Natural killer cell (primary cell): ENCODE measurements around the gene LRRC32. TPM values are rescaled to one million over a fixed set of nuclear protein-coding genes. Genes with fewer than 3 reads are reported as not detected.

ENCODE experiments used
- ATAC-seq, 3 donors: fragments of 150-1000 bp in 2 of 3; fragments of 200-7000 bp in 1 of 3; cut with Tn5 transposase; 1 replicate in 1 of 3; 2 replicates in 2 of 3; pipeline ENCODE4 v1.10.0; 2021; ENCODE audit warnings: mild to moderate bottlenecking in 2 of 3, moderate library complexity in 2 of 3
- DNase-seq, 2 donors: peaks; one replicate each; pipeline versions ENCODE4 v3.0.0 to v3.0.0-alpha.2; 2013 to 2021; ENCODE audit warnings: mixed read lengths in 1 of 2
- H3K27ac ChIP-seq: one replicate; pipeline ENCODE4 v1.5.1; 2013; ENCODE audit warnings: mild to moderate bottlenecking, low read length
- H3K27me3 ChIP-seq: one replicate; pipeline ENCODE4 v1.6.1; 2013; ENCODE audit warnings: low read length; ENCODE audit not compliant: control insufficient read depth, insufficient read depth
- H3K36me3 ChIP-seq: one replicate; pipeline ENCODE4 v1.6.1; 2013; ENCODE audit warnings: low read length; ENCODE audit not compliant: control insufficient read depth, insufficient read depth
- H3K4me1 ChIP-seq: one replicate; pipeline ENCODE4 v1.6.1; 2013; ENCODE audit warnings: low read length; ENCODE audit not compliant: control insufficient read depth, insufficient read depth
- H3K4me3 ChIP-seq: one replicate; pipeline ENCODE4 v1.5.1; 2013; ENCODE audit warnings: low read length
- H3K9me3 ChIP-seq: one replicate; pipeline ENCODE4 v1.6.1; 2013; ENCODE audit warnings: low read length; ENCODE audit not compliant: control insufficient read depth, insufficient read depth
- H3K27ac Mint-ChIP-seq, 2 donors: one replicate each; pipeline ENCODE4 v1.8.0; 2022; ENCODE audit warnings: mild to moderate bottlenecking in 2 of 2, mixed read lengths in 2 of 2, moderate library complexity in 1 of 2
- H3K27me3 Mint-ChIP-seq, 2 donors: one replicate each; pipeline ENCODE4 v1.8.0; 2022; ENCODE audit warnings: low read depth in 2 of 2, mixed read lengths in 2 of 2
- H3K36me3 Mint-ChIP-seq: one replicate; pipeline ENCODE4 v1.8.0; 2022; ENCODE audit warnings: mixed read lengths
- H3K4me1 Mint-ChIP-seq, 2 donors: one replicate each; pipeline ENCODE4 v1.8.0; 2022; ENCODE audit warnings: mixed read lengths in 2 of 2
- H3K4me3 Mint-ChIP-seq: one replicate; pipeline ENCODE4 v1.8.0; 2022; ENCODE audit warnings: mild to moderate bottlenecking, moderate library complexity, mixed read lengths
- H3K9me3 Mint-ChIP-seq, 2 donors: one replicate each; pipeline ENCODE4 v1.8.0; 2022; ENCODE audit warnings: mixed read lengths in 2 of 2
- WGBS: methylation state at CpG from one replicate; pipeline ENCODE4 v1.1.7; 2013; ENCODE audit warnings: missing lambda C conversion rate; ENCODE audit not compliant: insufficient coverage; 5-methylcytosine and 5-hydroxymethylcytosine counted together
- intact Hi-C: fragments of 100-400 bp; cut with micrococcal nuclease; formaldehyde crosslinking; loops from one replicate; pipeline ENCODE4 v1.14.2; 2022
- total RNA-seq, 4 donors: library from RNA; stranded (reverse); fragments of 120-200 nt in 1 of 4; gene quantifications; one replicate each; pipeline versions ENCODE4 v1.2.3 to v1.2.4, GENCODE V29; 2013 to 2022
- TF ChIP-seq, protein P1 (sequence below): fragments of 200-600 bp; IDR thresholded peaks from one replicate; pipeline ENCODE4 v1.8.0; 2022; ENCODE audit warnings: antibody characterized with exemption

The LRRC32 gene
- total RNA-seq, 3 donors from 2014 or later (not counting 1 experiment from before 2014, with no cell fraction given) = 0.14 to 1.4 (median 1.4) TPM

- no peak overlapping the region for H3K4me3 Mint-ChIP-seq
- H3K36me3 Mint-ChIP-seq = no peaks in the 10 kb centered on the region
- ATAC-seq (no peak), DNase-seq (no peak)
- H3K27me3 Mint-ChIP-seq = peaks cover 0 to 3% of the 10 kb centered on the region in 2 donors
- H3K27me3 ChIP-seq = no peaks in the 10 kb centered on the region
- WGBS = 95% methylated on average over 34 of the region's 34 CpGs
- H3K9me3 Mint-ChIP-seq = no peaks in the 10 kb centered on the region
- no peak overlapping the region for H3K4me3 ChIP-seq
- peaks cover 14 to 25% of the 10 kb centered on the region in 2 donors for H3K4me1 Mint-ChIP-seq
- intact Hi-C loops = no loop called here
- H3K36me3 ChIP-seq = no peaks in the 10 kb centered on the region
- H3K9me3 ChIP-seq = no peaks in the 10 kb centered on the region
- H3K27ac Mint-ChIP-seq = no peak overlapping the region
- TF ChIP-seq, protein P1, sequence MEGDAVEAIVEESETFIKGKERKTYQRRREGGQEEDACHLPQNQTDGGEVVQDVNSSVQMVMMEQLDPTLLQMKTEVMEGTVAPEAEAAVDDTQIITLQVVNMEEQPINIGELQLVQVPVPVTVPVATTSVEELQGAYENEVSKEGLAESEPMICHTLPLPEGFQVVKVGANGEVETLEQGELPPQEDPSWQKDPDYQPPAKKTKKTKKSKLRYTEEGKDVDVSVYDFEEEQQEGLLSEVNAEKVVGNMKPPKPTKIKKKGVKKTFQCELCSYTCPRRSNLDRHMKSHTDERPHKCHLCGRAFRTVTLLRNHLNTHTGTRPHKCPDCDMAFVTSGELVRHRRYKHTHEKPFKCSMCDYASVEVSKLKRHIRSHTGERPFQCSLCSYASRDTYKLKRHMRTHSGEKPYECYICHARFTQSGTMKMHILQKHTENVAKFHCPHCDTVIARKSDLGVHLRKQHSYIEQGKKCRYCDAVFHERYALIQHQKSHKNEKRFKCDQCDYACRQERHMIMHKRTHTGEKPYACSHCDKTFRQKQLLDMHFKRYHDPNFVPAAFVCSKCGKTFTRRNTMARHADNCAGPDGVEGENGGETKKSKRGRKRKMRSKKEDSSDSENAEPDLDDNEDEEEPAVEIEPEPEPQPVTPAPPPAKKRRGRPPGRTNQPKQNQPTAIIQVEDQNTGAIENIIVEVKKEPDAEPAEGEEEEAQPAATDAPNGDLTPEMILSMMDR = no peak
- no peak overlapping the region for H3K27ac ChIP-seq
- peaks cover 19% of the 10 kb centered on the region for H3K4me1 ChIP-seq
Measured at GRCh38 chr11:76660533-76661305, 9.8 kb downstream of the LRRC32 start.

DNA sequence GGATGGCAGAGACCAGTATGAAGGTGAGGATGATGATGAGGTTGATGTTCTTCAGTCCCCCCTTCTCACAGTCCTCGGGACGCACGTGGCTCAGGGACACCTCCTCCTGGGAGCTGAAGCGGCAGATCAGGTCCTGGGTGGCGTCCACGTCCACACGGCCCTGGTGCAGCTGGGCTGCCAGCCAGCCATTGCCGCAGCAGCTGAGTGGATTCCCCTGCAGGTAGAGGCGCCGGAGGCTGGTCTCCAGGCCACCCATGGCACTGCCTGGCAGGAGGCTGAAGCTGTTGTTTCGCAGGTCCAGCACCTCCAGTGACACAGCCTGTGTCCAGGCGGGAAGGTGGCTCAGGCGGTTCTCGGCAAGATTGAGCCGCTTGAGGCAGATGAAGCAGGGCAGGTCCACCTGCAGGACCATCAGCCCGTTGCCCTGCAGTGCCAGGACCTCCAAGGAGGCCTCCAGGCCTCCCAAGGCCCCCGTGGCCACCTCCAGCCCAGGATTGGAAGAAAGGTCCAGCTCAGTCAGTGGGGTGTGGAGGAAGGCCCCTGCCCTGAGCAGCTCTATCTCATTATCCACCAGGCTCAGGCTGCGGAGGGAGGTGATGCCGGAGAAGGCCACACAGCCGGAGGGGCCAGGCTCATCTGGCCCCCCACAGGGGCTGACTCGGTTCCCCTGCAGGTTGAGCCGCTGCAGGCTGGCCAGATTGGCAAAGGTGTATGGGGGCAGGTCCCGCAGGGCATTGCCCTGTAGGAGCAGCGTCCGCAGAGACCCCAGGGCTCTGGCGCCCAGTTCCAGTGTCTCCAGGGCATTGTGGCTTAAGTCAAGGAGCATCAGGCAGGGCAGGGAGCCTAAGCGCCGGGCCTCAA is 10.6 kb downstream of the LRRC32 start:
- no peaks in the 10 kb centered on the region for H3K9me3 ChIP-seq
- Mint-ChIP-seq H3K27me3 (peaks cover 0 to 3% of the 10 kb centered on the region in 2 donors), H3K9me3 (no peaks in the 10 kb centered on the region), H3K4me3 (no peak overlapping the region), H3K36me3 (no peaks in the 10 kb centered on the region), H3K27ac (no peak overlapping the region), H3K4me1 (peaks cover 6 to 17% of the 10 kb centered on the region in 2 donors)
- ATAC-seq (no peak), DNase-seq (no peak)
- WGBS = 93% methylated on average over 28 of the region's 28 CpGs
- intact Hi-C loops = no loop called here
- H3K36me3 ChIP-seq = no peaks in the 10 kb centered on the region
- H3K4me1 ChIP-seq = peaks cover 11% of the 10 kb centered on the region
- H3K4me3 ChIP-seq = no peak overlapping the region
- no peak overlapping the region for H3K27ac ChIP-seq
- TF ChIP-seq, protein P1 = no peak
- H3K27me3 ChIP-seq = no peaks in the 10 kb centered on the region

GRCh38 chr11:76658651-76659650 is 11.6 kb downstream of the LRRC32 start:
- no peaks in the 10 kb centered on the region for H3K27me3 ChIP-seq

More at GRCh38 chr11:76658651-76659650, 11.6 kb downstream of the LRRC32 start:
- no peaks in the 10 kb centered on the region for H3K9me3 Mint-ChIP-seq
- no peaks in the 10 kb centered on the region for H3K36me3 Mint-ChIP-seq
- Histone ChIP-seq H3K9me3 (no peaks in the 10 kb centered on the region), H3K4me3 (no peak overlapping the region), H3K36me3 (no peaks in the 10 kb centered on the region), H3K27ac (no peak overlapping the region), H3K4me1 (peaks cover 2% of the 10 kb centered on the region)
- H3K27me3 Mint-ChIP-seq = peaks cover 0 to 3% of the 10 kb centered on the region in 2 donors
- DNase-seq = no peak
- WGBS = 89% methylated on average over 25 of the region's 25 CpGs
- TF ChIP-seq, protein P1 = no peak
- no peak overlapping the region for H3K4me3 Mint-ChIP-seq
- intact Hi-C loops = no loop called here
- peaks cover 0 to 8% of the 10 kb centered on the region in 2 donors for H3K4me1 Mint-ChIP-seq
- ATAC-seq = no peak
- no peak overlapping the region for H3K27ac Mint-ChIP-seq
